Posterior vena cava (tissue), 2 donors: ENCODE data around the gene FAM107B. TPM values are rescaled to one million over a fixed set of nuclear protein-coding genes. Genes with fewer than 3 reads are reported as not detected.

ENCODE experiments used
- DNase-seq: peaks from one replicate; pipeline ENCODE4 v3.0.0-alpha.2; 2020; ENCODE audit warnings: low spot score
- intact Hi-C, 2 donors: fragments of 100-400 bp; cut with DNase I; formaldehyde crosslinking; loops; one replicate each; pipeline versions ENCODE4 v1.14.1 to v1.14.2; 2022 to 2023
- total RNA-seq, 2 donors: library from RNA; stranded (reverse); fragmentation: NEBNext Ultra II Directional; extraction: Animal tissue kit (Norgen Biotek cat#: 25700); gene quantifications; one replicate each; pipeline ENCODE4 v1.2.1, GENCODE V29; 2021
- donor health status: DM: yes; HTN: yes; CAD: no.
- donor health status: DM: yes; HTN: yes; CAD: no.

Gene FAM107B
- total RNA-seq, 2 donors from 2014 or later = 23.2 to 28.4 TPM

DNA sequence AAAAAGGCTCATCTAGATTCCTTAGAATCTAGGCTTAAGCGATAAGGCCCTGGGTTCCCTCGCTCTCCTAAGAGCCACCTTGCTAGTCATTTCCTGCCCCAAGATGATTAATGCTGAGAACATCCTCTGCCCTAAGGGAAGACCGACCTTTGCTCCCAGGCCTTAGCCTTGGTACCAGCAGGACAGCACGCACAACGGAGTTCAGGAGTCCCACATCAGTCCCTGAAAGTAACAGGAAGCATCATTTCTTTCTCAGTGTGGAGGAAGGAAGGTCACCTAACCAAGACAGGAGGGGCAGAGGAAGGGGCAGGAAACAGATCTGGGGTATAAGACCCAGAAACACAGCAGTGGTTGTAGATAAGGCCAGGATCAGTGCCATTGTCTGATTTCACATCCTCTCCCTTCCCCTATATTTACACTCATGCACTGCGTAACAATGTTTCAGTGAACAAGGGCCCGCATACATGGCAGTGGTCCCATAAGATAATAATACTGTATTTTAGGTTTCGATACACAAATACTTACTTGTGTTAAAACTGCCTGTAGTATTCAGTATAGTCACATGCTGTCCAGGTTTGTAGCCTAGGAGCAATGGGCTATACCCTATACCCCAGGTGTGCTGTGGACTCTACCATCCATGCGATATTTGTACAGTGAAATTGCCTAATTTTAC lies 8.1 kb upstream of the FAM107B start:
- no peak for DNase-seq
- intact Hi-C loops = no loop called here

DNA sequence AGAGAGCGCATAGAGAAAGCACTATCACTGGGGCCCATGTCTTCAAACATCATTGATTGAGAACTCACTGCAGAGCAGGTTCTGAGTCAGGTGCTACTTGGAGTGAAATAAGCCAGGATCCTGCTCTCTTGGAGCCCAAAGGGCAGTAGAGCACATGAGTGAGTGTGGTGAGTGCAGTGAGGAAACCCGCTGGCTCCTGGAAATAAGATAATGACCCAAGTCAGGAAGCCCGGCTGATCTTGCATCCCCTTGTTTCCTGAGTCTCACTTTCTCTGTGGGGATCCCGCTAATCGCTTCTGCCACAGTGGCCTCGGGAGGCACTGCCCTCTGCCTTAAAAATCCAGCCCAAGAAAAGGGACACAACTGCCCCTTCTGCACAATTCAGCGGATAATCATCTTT lies 7.1 kb upstream of the FAM107B start:
- no peak for DNase-seq
- intact Hi-C loops = no loop called here

DNA sequence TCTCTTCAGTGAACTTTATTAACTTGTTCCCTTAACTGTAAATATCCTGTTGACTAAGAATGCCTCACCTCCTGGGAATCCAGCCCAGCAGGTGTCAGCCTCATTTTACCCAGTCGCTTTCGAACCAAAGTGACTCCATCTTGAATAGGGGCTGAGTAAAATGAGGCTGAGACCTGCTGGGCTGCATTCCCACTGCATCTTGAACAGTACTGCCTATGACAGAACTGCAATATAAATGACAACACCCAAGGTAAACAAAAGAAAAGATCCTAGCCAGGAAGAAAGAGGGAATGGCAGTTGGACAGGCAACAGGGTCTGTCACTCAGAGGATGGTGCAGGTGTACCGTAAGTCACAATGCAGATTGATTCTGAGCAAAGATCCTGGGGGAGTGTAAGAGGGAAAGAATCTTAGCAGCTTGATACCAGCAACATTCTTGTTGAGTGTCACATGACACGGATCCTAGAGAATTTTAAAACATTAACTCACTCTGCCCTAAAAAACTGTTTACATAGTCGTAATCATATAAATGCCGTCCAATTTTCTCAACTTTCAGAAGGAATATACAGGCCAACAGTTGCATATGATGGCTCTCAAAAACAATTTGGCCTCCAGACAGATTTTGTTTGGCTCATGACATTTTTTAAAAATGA lies 4.4 kb upstream of the FAM107B start:
- intact Hi-C loops = no loop called here
- DNase-seq = no peak

DNA sequence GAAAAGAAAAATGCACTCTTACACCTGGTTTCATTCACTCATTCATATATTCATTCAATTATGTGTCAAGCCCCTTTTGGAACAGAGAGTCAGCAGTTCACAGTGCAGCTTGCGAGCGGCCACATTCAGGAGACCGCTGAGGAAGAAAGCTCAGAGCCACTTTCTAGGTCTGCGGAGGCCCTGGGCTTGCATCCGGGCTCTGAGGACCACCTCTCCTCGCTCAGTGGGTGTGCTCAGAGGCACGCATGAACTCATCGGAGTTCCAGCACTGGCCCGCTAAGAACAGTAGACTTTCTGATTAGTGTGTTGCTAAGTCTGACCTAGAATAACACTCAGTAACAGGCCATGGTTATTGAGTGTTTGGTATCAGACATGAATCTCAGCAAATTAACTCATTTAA lies 1.8 kb upstream of the FAM107B start:
- no peak for DNase-seq
- intact Hi-C loops = no loop called here

DNA sequence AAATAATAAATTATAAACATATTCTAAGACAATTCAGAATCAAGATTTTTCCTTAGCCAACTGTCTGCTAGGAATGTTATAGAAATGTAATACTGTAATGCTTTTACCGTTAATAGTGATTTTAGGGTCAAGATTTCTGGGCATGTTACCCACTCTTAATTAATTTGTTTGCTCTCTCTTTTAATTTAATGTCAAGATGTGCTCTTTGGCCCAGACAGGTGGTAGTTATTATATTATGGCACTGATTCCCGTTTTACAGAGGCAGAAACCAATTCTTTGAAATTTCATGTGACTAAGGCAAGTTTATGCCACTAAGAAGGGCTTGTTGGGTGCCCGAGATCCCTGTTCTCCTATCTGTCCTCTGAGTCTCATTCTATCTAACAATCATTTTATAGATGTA lies 959 bp upstream of the FAM107B start:
- DNase-seq = no peak
- intact Hi-C loops = no loop called here

DNA sequence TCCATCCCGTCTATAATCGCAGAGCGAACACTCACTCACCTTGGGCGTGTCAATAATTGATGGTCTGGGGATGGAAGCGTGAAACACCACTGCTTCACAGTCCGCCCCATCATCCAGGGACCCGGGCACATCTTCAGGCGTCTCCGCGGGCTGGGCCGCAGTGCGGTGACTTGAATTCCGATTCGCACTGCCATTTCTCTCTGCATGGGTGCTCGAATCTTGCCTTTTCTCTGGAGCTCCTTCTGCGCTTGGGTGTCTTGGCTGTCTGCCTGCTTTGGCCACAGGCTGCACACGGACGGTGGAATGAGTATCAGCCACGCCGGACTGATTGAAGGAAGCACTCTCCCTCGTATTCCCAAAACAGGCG lies 500 bp downstream of the FAM107B start:
- no peak for DNase-seq
- intact Hi-C loops = no loop called here

DNA sequence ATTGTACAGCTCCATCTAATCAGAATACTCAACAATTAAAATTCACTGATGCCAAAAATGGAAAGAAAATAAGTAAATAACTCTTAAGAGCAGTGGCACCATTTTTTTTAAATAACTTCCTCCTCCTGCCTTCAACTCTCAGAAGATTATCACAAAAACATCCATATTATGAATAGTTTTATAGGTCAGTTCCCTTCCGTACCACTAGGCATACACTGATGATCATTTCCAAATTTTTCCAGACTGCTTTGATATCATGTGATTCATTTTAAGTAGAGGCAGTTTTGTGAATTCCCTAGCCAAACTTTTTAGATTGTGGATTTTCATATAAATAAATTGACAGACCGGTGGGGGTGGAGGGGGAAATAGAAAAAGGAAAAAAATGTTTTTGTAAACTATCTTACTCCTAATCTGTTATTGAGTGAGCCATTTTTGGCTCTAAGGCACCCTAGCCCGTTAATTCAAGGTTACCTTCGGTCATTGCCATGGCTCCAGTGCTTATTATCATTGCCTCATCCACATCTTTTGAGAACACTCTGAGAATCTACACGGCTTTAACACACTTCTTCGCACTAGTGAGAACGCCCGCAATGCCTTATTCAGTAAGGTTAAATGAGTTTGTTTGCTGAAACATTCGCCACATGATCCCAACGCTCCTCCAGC lies 1.0 kb downstream of the FAM107B start:
- intact Hi-C loops = no loop called here
- no peak for DNase-seq

DNA sequence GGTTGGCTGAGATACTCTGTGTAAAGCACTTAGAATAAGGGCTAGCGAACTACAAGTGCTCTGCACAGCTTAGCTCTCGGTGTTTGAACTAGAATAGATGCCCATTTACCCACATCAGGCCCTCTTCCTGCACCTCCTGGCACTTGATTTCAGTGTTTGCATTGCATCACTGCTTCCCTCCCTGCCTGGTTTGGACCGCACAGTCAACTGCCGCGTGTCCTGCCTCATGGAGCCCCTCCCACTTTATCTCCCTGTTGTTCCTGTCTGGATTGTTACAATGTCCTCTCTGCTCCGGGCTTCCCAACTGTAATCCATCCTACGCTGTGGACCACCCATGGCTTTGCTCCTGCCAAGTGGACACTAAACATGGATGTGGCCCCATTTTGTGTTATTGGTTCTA lies 2.3 kb downstream of the FAM107B start:
- intact Hi-C loops = no loop called here
- DNase-seq = no peak

DNA sequence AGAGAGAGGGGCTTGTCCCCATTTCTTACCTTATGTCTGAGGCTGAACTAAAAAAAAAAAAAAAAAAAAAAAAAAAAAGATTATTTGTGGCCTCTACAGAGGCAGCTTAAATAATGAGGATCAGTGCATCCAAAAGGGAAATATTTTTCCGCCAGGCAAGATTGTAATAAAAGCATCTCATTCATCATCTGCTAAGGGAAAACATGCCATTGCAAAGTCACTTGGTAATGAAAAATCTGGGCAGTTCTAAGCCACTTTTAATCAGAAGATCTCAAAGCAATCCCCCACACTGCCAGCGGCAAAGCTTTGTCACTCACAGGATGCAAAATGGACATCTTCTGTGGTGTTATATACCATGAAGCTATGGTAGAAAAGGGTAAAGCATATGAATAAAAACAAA lies 3.8 kb downstream of the FAM107B start:
- intact Hi-C loops = no loop called here

DNA sequence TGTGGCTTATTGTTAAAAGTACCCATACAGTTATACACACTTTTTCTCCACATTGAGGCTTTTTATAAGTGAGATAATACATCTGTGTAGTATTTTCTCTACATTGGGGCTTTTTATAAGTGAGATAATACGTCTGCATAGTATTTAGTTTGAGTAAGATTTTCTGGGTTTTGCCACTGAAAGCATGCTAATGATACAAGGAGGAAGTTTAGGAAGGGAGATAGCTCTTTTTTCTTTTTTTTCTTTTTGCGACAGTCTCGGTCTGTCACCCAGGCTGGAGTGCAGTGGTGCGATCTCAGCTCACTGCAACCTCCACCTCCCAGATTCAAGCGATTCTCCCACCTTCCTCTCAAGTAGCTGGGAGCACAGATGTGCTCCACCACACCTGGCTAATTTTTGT lies 13.3 kb downstream of the FAM107B start:
- no peak for DNase-seq

More for the DNA sequence above, 3.8 kb downstream of the FAM107B start:
- DNase-seq = no peak

DNA sequence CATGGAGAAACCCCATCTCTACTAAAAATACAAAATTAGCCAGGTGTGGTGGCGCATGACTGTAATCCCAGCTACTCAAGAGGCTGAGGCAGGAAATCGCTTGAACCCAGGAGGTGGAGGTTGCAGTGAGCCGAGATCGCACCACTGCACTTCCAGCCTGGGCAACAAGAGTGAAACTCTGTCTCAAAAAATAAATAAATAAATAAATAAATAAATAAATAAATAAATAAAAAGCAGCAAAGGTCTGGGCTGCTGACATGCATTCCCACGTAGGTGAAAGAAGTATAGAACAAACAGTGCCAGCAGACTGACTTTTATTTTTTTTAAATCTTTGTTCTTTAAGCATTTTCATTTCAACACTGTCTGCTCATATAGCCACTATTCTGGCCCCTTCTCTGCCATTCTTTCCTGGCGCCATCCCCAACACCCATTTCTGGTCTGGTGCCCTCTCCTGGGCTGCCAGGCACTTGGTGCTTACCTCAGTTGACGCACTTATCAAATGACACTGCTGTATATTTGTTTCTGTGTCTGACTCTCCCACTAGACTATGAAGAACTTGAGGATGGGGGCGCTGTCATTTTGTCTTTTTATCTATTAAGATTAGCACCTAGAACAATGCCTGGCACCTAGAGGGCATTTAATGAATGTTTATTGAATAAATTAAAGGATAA lies 15.6 kb downstream of the FAM107B start:
- intact Hi-C loops = no loop called here
- DNase-seq = no peak

More for the DNA sequence above, 13.3 kb downstream of the FAM107B start:
- intact Hi-C loops = no loop called here

DNA sequence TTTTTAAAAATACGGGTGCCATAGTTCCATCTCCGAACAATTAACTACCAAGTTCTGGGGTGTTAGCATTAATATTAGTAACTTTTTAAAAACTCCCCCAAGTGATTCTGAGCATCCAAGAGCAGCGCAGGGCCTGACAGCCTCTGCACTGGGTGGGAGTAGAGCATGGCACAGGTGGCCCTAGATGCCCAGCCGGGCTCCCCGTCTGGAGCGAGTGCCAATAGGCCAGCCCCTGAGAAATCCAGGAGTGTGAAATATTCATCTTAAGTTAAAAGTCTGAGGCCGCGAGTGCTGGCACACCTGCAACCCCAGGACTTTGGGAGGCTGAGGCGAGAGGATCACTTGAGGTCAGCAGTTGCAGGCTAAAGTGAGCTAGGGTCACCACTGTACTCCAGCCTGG lies 16.2 kb downstream of the FAM107B start:
- DNase-seq = no peak
- intact Hi-C loops = no loop called here

DNA sequence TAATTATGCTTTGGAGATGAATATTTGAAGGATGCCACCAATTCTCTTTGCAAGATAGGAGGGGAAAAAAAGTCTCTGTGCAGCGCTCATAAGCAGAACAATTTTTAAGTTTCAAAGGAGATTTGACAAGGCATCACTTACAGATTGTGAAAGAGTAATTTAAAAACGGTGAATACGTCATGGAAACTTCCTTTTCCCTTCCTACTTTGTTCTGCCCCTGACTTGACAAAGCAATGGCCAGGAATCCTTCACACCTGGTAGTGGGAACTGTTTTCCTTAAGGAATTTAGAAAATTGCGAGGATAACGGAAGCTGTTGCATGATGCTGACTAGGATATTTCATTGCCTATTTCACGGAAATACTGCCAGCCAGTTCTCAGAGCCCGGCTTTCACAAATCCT lies 16.7 kb downstream of the FAM107B start:
- no peak for DNase-seq
- intact Hi-C loops = no loop called here

DNA sequence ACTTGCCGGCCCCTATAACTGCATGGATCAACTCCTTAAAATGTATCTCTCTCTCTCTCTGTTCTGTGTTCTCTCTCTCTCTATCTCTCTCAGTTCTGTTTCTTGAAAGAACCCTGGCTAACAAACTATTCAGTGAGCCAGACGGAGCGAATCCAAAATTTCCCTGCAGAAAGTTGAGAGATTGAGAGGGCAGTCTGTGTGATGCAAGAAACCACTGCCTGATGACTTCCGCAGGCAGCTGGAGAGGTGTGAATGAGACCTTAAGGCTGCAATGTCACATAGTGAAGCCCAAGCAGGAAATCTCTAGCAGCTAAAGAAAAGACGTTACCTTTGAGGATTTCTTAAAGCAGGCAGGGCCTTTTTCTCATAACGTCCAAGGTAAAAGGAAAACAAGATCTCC lies 17.3 kb downstream of the FAM107B start:
- no peak for DNase-seq
- intact Hi-C loops = no loop called here

DNA sequence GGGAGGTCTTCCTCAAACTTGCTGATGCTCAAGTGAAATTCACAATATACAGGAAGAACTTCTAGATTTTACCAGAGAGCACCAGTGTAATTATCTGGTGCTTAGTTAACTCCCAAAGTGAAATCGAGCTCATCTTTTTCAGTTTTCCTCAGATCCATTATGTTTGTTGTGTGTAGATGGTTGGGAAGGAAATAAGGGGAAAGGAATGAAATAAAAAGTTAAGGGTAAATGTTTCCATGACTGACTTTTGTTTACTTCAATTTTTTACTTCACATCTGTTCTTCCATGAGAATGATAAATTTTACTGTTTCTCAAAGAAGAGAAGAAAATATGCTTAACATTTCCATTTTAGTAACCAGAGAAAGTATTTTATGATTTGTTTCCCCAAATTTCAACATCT lies 21.3 kb downstream of the FAM107B start:
- intact Hi-C loops = no loop called here
- DNase-seq = no peak

DNA sequence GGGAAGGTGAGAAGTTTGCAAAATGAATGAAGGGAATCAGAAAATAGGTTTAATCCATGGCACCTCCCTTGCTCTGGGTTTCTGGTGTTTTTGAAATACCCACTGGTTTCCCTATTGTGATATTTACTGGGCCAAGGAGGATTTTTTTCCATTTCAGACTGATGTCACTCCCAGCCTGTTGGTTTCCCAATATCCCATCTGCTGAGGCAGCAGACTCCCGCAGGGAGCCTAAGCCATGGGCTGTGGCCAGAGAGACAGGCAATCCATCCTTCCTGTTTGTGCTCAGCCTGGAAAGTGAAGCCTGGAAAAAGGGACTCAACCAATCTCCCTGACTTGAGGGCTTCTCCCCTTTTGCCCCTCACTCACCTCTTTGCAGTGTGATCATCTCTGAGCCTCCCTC lies 22.8 kb downstream of the FAM107B start:
- intact Hi-C loops = no loop called here
- DNase-seq = peak; percentile 91

DNA sequence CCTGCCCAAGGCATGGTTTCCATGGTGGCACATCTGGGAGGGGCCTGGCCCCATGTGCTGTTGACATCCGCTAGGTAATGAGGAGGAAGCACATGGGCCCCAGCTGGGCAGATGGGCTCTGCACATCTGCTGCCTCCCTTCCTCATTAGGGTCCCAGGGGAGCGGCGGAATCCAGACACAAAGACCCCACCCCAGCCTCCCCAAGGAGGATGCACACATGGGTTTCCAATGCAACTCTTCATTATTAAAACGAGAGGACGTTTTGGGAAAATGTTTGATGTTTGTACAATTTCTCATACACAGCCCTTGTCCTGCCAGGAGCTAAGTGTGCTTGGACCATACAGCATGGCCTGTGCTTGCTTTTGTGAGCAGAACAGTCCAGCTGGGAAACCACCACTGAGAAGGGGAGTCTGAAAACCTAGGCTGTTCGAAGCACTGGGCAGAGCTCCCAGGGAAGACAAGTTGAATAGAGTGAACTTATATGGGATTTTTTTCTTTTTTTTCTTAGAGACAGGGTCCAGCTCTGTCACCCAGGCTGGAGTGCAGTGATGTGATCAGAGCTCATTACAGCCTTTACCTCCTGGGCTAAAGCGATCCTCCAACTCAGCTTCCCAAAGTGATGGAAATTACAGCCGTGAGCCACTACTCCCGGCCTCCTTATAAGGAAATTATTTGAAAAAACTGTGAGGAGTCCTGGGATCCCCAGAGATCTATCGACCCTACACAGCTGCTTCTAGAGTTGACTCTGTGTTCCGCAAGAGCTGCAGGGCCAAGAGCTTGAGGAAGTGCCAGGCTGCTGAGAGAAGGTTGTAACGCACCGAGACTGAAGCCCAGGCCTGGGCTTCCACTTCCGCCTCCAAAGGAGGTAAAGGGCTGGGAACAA lies 23.4 kb downstream of the FAM107B start:
- peak; percentile 86 for DNase-seq

DNA sequence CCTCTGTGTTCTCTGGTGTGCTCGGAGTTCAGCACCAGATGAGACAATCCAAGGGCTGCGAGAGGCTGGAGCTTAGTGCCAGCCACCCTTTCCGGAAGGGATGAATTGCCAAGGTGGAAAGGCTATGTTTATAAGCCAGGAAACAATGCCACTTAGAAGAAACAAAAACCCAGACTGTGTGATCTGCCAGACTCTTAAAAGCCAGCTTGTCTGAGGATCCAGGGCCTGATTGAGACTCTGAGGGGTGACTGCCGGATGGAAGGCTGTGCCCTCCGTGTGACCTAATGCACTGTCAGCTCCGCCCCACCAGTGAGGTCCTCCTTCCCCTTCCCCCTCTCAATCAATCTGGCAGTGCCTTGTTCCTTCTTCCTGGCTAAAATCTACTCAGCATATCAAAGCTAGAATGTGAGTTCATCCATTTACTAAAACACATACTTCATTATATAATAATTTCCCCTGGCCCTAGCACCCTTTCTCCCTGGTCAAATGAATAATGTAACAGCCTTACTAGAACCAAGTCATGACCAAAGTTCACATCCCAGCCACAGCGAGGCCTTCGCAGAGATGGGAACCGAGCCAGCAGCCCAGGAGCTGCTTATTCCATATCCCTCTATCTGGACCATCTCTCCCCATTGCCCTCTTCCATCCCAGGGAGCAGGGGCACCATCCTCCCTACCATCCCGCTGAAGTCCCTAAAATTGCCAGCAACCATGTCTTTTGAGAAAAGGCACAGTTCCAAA lies 25.5 kb downstream of the FAM107B start:
- DNase-seq = no peak
- intact Hi-C loops = no loop called here

More for the DNA sequence above, 23.4 kb downstream of the FAM107B start:
- intact Hi-C loops = no loop called here

DNA sequence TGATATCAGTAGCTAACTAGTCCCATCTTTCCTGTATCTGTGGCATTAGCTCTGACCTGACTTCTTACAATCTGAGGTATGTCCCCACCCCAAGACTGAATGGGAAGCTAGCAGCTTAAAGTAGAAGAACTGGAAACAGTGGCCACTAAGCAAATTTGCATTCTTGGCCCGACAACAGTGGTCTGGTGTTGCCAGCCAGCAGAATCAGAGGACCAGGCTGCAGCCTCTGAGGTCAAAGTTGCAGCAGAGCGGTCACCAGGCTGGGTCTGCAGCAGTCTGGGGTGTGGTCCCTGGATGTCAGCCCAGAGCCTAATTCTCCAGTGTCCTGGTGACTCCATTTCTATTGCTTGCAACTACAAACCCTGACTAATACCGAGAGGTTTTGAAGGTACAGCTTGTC lies 26.3 kb downstream of the FAM107B start:
- peak; percentile 90 for DNase-seq
- intact Hi-C loops = no loop called here
